ENCODE data around the gene NAPA. TPM values are rescaled to one million over a fixed set of nuclear protein-coding genes. Genes with fewer than 3 reads are reported as not detected.

The NAPA gene
- total and polyA plus RNA-seq, 2 of the 13 experiments (the other 11 are each of a cell fraction or from before 2014, with no cell fraction given): 32.6 to 65.9 TPM

DNA sequence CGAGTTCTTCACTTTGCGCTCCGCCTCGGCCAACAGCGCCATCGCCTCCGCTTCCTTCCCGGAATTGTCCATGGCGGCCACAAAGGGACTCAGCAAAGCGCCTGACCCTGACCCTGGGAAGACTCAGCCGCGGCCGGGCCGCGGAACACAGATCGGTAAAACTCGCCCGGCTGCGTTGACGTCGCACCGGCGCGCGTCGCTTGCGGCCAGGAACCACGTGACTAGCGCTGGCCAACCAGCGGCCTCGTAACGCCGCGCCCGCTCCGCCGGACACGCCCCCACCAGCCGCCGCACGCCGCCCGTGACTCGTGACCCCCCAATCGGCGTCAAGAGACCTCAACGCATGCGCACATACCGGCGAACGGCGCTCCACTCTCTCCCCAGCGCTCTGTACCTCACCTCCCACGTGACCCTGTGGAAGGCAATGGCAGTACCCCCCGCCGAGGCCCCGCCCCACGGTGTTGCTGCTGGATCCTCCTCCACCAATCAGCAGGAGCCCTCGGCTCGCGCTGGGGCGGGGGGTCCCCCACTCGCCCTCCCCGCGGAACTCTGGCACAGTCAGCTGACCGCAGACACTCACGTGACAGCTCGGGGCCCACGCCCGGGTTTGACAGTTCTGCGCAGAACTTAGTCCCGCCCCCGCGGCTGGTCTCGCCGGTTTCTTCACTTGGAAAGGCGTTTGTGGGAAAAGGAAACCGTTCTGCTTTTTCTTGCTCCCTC, at the start of gene NAPA (continued):
- TF ChIP-seq, protein P1, sequence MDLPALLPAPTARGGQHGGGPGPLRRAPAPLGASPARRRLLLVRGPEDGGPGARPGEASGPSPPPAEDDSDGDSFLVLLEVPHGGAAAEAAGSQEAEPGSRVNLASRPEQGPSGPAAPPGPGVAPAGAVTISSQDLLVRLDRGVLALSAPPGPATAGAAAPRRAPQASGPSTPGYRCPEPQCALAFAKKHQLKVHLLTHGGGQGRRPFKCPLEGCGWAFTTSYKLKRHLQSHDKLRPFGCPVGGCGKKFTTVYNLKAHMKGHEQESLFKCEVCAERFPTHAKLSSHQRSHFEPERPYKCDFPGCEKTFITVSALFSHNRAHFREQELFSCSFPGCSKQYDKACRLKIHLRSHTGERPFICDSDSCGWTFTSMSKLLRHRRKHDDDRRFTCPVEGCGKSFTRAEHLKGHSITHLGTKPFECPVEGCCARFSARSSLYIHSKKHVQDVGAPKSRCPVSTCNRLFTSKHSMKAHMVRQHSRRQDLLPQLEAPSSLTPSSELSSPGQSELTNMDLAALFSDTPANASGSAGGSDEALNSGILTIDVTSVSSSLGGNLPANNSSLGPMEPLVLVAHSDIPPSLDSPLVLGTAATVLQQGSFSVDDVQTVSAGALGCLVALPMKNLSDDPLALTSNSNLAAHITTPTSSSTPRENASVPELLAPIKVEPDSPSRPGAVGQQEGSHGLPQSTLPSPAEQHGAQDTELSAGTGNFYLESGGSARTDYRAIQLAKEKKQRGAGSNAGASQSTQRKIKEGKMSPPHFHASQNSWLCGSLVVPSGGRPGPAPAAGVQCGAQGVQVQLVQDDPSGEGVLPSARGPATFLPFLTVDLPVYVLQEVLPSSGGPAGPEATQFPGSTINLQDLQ (CRISPR knock-in tag; IDR thresholded peaks at IDR 0.05): no peak
- TF ChIP-seq MYC (CRISPR knock-in tag; IDR thresholded peaks at IDR 0.05; ENCODE audit: borderline replicate concordance) (peak; percentile 63), FOXA1 (IDR thresholded peaks at IDR 0.05) (no peak), FOXA1 (CRISPR knock-in tag; IDR thresholded peaks at IDR 0.05) (no peak), MZF1 (CRISPR knock-in tag; IDR thresholded peaks at IDR 0.05; ENCODE audit: borderline replicate concordance) (no peak), GTF2F1 (IDR thresholded peaks at IDR 0.05; ENCODE audit: low read length) (no peak), ZNF564 (CRISPR knock-in tag; IDR thresholded peaks at IDR 0.05) (no peak), PLRG1 (conservative IDR thresholded peaks at IDR 0.05) (no peak), MED13 (CRISPR knock-in tag; IDR thresholded peaks at IDR 0.05) (0 out of 2 replicates have a peak, but pooled peaks have one; percentile 29), ZNF570 (CRISPR knock-in tag; IDR thresholded peaks at IDR 0.05; ENCODE audit: borderline replicate concordance) (no peak), ISX (CRISPR knock-in tag; conservative IDR thresholded peaks at IDR 0.05) (no peak), FIP1L1 (IDR thresholded peaks at IDR 0.05; ENCODE audit: borderline replicate concordance, insufficient read depth, low read depth, low read length) (no peak), ZNF253 (CRISPR knock-in tag; IDR thresholded peaks at IDR 0.05; ENCODE audit: borderline replicate concordance) (no peak; the same call in 1 of the 2 replicates), ZFP37 (CRISPR knock-in tag; IDR thresholded peaks at IDR 0.05; ENCODE audit: borderline replicate concordance) (0 out of 2 replicates have a peak, but pooled peaks have one; percentile 27), HMGA1 (CRISPR knock-in tag; conservative IDR thresholded peaks at IDR 0.05) (no peak), ZFYVE20 (CRISPR knock-in tag; IDR thresholded peaks at IDR 0.05; ENCODE audit: borderline replicate concordance, low read depth) (no peak), RNF2 (conservative IDR thresholded peaks at IDR 0.05; ENCODE audit: low read depth) (peak; percentile 45; the same call in 1 of the 2 replicates), SNAPC2 (CRISPR knock-in tag; IDR thresholded peaks at IDR 0.05) (no peak)
- TF ChIP-seq, protein P2, sequence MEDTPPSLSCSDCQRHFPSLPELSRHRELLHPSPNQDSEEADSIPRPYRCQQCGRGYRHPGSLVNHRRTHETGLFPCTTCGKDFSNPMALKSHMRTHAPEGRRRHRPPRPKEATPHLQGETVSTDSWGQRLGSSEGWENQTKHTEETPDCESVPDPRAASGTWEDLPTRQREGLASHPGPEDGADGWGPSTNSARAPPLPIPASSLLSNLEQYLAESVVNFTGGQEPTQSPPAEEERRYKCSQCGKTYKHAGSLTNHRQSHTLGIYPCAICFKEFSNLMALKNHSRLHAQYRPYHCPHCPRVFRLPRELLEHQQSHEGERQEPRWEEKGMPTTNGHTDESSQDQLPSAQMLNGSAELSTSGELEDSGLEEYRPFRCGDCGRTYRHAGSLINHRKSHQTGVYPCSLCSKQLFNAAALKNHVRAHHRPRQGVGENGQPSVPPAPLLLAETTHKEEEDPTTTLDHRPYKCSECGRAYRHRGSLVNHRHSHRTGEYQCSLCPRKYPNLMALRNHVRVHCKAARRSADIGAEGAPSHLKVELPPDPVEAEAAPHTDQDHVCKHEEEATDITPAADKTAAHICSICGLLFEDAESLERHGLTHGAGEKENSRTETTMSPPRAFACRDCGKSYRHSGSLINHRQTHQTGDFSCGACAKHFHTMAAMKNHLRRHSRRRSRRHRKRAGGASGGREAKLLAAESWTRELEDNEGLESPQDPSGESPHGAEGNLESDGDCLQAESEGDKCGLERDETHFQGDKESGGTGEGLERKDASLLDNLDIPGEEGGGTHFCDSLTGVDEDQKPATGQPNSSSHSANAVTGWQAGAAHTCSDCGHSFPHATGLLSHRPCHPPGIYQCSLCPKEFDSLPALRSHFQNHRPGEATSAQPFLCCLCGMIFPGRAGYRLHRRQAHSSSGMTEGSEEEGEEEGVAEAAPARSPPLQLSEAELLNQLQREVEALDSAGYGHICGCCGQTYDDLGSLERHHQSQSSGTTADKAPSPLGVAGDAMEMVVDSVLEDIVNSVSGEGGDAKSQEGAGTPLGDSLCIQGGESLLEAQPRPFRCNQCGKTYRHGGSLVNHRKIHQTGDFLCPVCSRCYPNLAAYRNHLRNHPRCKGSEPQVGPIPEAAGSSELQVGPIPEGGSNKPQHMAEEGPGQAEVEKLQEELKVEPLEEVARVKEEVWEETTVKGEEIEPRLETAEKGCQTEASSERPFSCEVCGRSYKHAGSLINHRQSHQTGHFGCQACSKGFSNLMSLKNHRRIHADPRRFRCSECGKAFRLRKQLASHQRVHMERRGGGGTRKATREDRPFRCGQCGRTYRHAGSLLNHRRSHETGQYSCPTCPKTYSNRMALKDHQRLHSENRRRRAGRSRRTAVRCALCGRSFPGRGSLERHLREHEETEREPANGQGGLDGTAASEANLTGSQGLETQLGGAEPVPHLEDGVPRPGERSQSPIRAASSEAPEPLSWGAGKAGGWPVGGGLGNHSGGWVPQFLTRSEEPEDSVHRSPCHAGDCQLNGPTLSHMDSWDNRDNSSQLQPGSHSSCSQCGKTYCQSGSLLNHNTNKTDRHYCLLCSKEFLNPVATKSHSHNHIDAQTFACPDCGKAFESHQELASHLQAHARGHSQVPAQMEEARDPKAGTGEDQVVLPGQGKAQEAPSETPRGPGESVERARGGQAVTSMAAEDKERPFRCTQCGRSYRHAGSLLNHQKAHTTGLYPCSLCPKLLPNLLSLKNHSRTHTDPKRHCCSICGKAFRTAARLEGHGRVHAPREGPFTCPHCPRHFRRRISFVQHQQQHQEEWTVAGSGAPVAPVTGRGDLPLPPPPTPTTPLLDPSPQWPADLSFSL (CRISPR knock-in tag; IDR thresholded peaks at IDR 0.05): no peak
- TF ChIP-seq, protein P3, sequence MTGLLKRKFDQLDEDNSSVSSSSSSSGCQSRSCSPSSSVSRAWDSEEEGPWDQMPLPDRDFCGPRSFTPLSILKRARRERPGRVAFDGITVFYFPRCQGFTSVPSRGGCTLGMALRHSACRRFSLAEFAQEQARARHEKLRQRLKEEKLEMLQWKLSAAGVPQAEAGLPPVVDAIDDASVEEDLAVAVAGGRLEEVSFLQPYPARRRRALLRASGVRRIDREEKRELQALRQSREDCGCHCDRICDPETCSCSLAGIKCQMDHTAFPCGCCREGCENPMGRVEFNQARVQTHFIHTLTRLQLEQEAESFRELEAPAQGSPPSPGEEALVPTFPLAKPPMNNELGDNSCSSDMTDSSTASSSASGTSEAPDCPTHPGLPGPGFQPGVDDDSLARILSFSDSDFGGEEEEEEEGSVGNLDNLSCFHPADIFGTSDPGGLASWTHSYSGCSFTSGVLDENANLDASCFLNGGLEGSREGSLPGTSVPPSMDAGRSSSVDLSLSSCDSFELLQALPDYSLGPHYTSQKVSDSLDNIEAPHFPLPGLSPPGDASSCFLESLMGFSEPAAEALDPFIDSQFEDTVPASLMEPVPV (CRISPR knock-in tag; IDR thresholded peaks at IDR 0.05): no peak
